Measurements from ENCODE around the gene HDAC1.

Gene HDAC1

GRCh38 chr1:32307324-32307723 lies 15.4 kb downstream of the HDAC1 start:
- TF ChIP-seq CTCF (IDR thresholded peaks at IDR 0.05; ENCODE audit: low read depth, low read length, poor library complexity, severe bottlenecking) (no peak), EZH2phosphoT487 (IDR thresholded peaks at IDR 0.05; ENCODE audit: borderline replicate concordance, low read length) (no peak)
- Histone ChIP-seq H3F3A (ENCODE audit: control insufficient read depth, insufficient read depth) (peaks cover 30% of the 10 kb centered on the region), H4K20me1 (ENCODE audit: control insufficient read depth, insufficient read depth, low read depth, low read length) (no peaks in the 10 kb centered on the region), H3K4me2 (ENCODE audit: low read length) (peak overlapping the region; percentile 60), H3K9me2 (replicated peaks; ENCODE audit: control insufficient read depth, low read length) (no peaks in the 10 kb centered on the region), H3K9me3 (ENCODE audit: control insufficient read depth, insufficient read depth, low read length) (no peaks in the 10 kb centered on the region), H3K79me2 (ENCODE audit: control insufficient read depth, low read length) (peaks cover 100% of the 10 kb centered on the region), H3K27ac (ENCODE audit: low read depth, low read length) (peak overlapping the region; percentile 77), H3K4me3 (ENCODE audit: low read length) (peak overlapping the region; percentile 52), H3K27me3 (ENCODE audit: control insufficient read depth, low read length) (no peaks in the 10 kb centered on the region), H3K36me3 (ENCODE audit: control insufficient read depth, low read length) (peaks cover 86% of the 10 kb centered on the region), H3K4me1 (ENCODE audit: control insufficient read depth, low read length) (peaks cover 84% of the 10 kb centered on the region)

GRCh38 chr1:32309960-32310359 lies 18.1 kb downstream of the HDAC1 start:
- H3K4me2 ChIP-seq (ENCODE audit: low read length) = peak overlapping the region; percentile 30
- H3K79me2 ChIP-seq (ENCODE audit: control insufficient read depth, low read length) = peaks cover 99% of the 10 kb centered on the region
- H3K9me3 ChIP-seq (ENCODE audit: control insufficient read depth, insufficient read depth, low read length) = no peaks in the 10 kb centered on the region
- H3F3A ChIP-seq (ENCODE audit: control insufficient read depth, insufficient read depth) = peaks cover 39% of the 10 kb centered on the region
- H3K4me3 ChIP-seq (ENCODE audit: low read length) = no peak overlapping the region
- no peaks in the 10 kb centered on the region for H4K20me1 ChIP-seq (ENCODE audit: control insufficient read depth, insufficient read depth, low read depth, low read length)
- peak overlapping the region; percentile 77 for H3K27ac ChIP-seq (ENCODE audit: low read depth, low read length)
- no peak for TF ChIP-seq EZH2phosphoT487 (IDR thresholded peaks at IDR 0.05; ENCODE audit: borderline replicate concordance, low read length)
- no peaks in the 10 kb centered on the region for H3K9me2 ChIP-seq (replicated peaks; ENCODE audit: control insufficient read depth, low read length)
- H3K36me3 ChIP-seq (ENCODE audit: control insufficient read depth, low read length) = peaks cover 71% of the 10 kb centered on the region
- H3K4me1 ChIP-seq (ENCODE audit: control insufficient read depth, low read length) = peaks cover 96% of the 10 kb centered on the region
- H3K27me3 ChIP-seq (ENCODE audit: control insufficient read depth, low read length) = no peaks in the 10 kb centered on the region

- Histone ChIP-seq H3K9me3 (ENCODE audit: control insufficient read depth, insufficient read depth, low read length) (no peaks in the 10 kb centered on the region), H3K4me2 (ENCODE audit: low read length) (peak overlapping the region; percentile 17), H3K9me2 (replicated peaks; ENCODE audit: control insufficient read depth, low read length) (no peaks in the 10 kb centered on the region), H3F3A (ENCODE audit: control insufficient read depth, insufficient read depth) (peaks cover 43% of the 10 kb centered on the region), H3K36me3 (ENCODE audit: control insufficient read depth, low read length) (peaks cover 52% of the 10 kb centered on the region), H3K27ac (ENCODE audit: low read depth, low read length) (peak overlapping the region; percentile 77), H3K27me3 (ENCODE audit: control insufficient read depth, low read length) (no peaks in the 10 kb centered on the region), H3K79me2 (ENCODE audit: control insufficient read depth, low read length) (peaks cover 81% of the 10 kb centered on the region), H3K4me3 (ENCODE audit: low read length) (no peak overlapping the region), H3K4me1 (ENCODE audit: control insufficient read depth, low read length) (peaks cover 95% of the 10 kb centered on the region), H4K20me1 (ENCODE audit: control insufficient read depth, insufficient read depth, low read depth, low read length) (no peaks in the 10 kb centered on the region)
- no peak for TF ChIP-seq EZH2phosphoT487 (IDR thresholded peaks at IDR 0.05; ENCODE audit: borderline replicate concordance, low read length)
- TF ChIP-seq CTCF (IDR thresholded peaks at IDR 0.05; ENCODE audit: low read depth, low read length, poor library complexity, severe bottlenecking) = no peak
Measured at GRCh38 chr1:32311709-32312393, 20.0 kb downstream of the HDAC1 start.

GRCh38 chr1:32316903-32317277 lies 25.0 kb downstream of the HDAC1 start:
- peaks cover 95% of the 10 kb centered on the region for H3K4me1 ChIP-seq (ENCODE audit: control insufficient read depth, low read length)
- peaks cover 55% of the 10 kb centered on the region for H3K36me3 ChIP-seq (ENCODE audit: control insufficient read depth, low read length)
- peaks cover 71% of the 10 kb centered on the region for H3K79me2 ChIP-seq (ENCODE audit: control insufficient read depth, low read length)
- peaks cover 72% of the 10 kb centered on the region for H3F3A ChIP-seq (ENCODE audit: control insufficient read depth, insufficient read depth)
- H3K27ac ChIP-seq (ENCODE audit: low read depth, low read length) = peak overlapping the region; percentile 97
- no peaks in the 10 kb centered on the region for H4K20me1 ChIP-seq (ENCODE audit: control insufficient read depth, insufficient read depth, low read depth, low read length)
- no peaks in the 10 kb centered on the region for H3K9me3 ChIP-seq (ENCODE audit: control insufficient read depth, insufficient read depth, low read length)
- H3K9me2 ChIP-seq (replicated peaks; ENCODE audit: control insufficient read depth, low read length) = no peaks in the 10 kb centered on the region
- peak overlapping the region; percentile 82 for H3K4me2 ChIP-seq (ENCODE audit: low read length)
- TF ChIP-seq CTCF (IDR thresholded peaks at IDR 0.05; ENCODE audit: low read depth, low read length, poor library complexity, severe bottlenecking) (no peak), EZH2phosphoT487 (IDR thresholded peaks at IDR 0.05; ENCODE audit: borderline replicate concordance, low read length) (no peak)
- H3K27me3 ChIP-seq (ENCODE audit: control insufficient read depth, low read length) = no peaks in the 10 kb centered on the region
- H3K4me3 ChIP-seq (ENCODE audit: low read length) = peak overlapping the region; percentile 66
